ENCODE measurements around the gene EML2. TPM values are rescaled to one million over a fixed set of nuclear protein-coding genes. Genes with fewer than 3 reads are reported as not detected.

Gene EML2
- total RNA-seq, 2 experiments from 2014 or later: 103 to 113 TPM

- no peaks in the 10 kb centered on the region for H3K9me3 Mint-ChIP-seq
- peaks cover 14% of the 10 kb centered on the region for H3K4me1 Mint-ChIP-seq (ENCODE audit: low read depth)
- no peak overlapping the region for H3K4me3 Mint-ChIP-seq
- no peak overlapping the region for H3K27ac Mint-ChIP-seq
- ChIA-PET POLR2A (interaction anchor here (0.8 kb wide), 1 partner anchor 62 kb away, joined by 3 read pairs; no protein-coding TSS in a partner anchor), CTCF (interaction anchor here (1.3 kb wide), 1 partner anchor 117 kb away, joined by 4 read pairs; no protein-coding TSS in a partner anchor)
- H3K36me3 Mint-ChIP-seq (ENCODE audit: low read depth): no peaks in the 10 kb centered on the region
- DNase-seq (no peak), ATAC-seq (no peak)
- TF ChIP-seq, protein P1, sequence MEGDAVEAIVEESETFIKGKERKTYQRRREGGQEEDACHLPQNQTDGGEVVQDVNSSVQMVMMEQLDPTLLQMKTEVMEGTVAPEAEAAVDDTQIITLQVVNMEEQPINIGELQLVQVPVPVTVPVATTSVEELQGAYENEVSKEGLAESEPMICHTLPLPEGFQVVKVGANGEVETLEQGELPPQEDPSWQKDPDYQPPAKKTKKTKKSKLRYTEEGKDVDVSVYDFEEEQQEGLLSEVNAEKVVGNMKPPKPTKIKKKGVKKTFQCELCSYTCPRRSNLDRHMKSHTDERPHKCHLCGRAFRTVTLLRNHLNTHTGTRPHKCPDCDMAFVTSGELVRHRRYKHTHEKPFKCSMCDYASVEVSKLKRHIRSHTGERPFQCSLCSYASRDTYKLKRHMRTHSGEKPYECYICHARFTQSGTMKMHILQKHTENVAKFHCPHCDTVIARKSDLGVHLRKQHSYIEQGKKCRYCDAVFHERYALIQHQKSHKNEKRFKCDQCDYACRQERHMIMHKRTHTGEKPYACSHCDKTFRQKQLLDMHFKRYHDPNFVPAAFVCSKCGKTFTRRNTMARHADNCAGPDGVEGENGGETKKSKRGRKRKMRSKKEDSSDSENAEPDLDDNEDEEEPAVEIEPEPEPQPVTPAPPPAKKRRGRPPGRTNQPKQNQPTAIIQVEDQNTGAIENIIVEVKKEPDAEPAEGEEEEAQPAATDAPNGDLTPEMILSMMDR (IDR thresholded peaks at IDR 0.05): no peak
- intact Hi-C loops (cut with micrococcal nuclease): loop anchor here (10.0 kb wide), 1 partner anchor 52 kb away; no protein-coding TSS in a partner anchor
- H3K27me3 Mint-ChIP-seq: no peaks in the 10 kb centered on the region
Observed at GRCh38 chr19:45576682-45577081, 62.5 kb downstream of the EML2 start.

DNA sequence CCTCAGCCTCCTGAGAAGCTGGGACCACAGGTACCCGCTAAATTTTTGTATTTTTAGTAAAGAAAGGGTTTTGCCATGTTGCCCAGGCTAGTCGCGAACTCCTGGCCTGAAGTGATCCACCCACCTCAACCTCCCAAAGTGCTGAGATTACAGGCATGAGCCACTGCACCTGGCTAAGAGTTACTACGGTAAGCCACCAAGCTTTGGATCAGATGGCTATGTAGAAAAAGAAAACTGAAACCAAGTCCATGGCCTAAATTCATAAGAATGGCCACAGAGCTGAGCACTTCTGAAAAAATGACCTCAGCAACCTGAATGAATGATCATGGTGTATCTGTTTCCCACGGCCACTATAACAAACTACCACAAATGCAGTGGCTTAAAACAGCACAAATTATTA, 64.0 kb downstream of the EML2 start:
- TF ChIP-seq, protein P1 (IDR thresholded peaks at IDR 0.05): no peak
- intact Hi-C loops (cut with micrococcal nuclease): loop anchor here (10.0 kb wide), 1 partner anchor 50 kb away; no protein-coding TSS in a partner anchor
- peaks cover 10% of the 10 kb centered on the region for H3K4me1 Mint-ChIP-seq (ENCODE audit: low read depth)
- no peak overlapping the region for H3K4me3 Mint-ChIP-seq
- H3K9me3 Mint-ChIP-seq: no peaks in the 10 kb centered on the region
- ATAC-seq (no peak), DNase-seq (no peak)
- H3K27me3 Mint-ChIP-seq: no peaks in the 10 kb centered on the region
- ChIA-PET CTCF (interaction anchor here (0.6 to 1.9 kb wide), 3 partner anchors 17 to 81 kb away, joined by 3 to 4 read pairs (median 3); no protein-coding TSS in a partner anchor), POLR2A (interaction anchor here (0.8 to 1.3 kb wide), 2 partner anchors 8 to 15 kb away, joined by 3 to 5 read pairs; no protein-coding TSS in a partner anchor)
- no peak overlapping the region for H3K27ac Mint-ChIP-seq
- H3K36me3 Mint-ChIP-seq (ENCODE audit: low read depth): no peaks in the 10 kb centered on the region

- Mint-ChIP-seq H3K4me3 (no peak overlapping the region), H3K36me3 (ENCODE audit: low read depth) (peaks cover 2% of the 10 kb centered on the region), H3K27ac (no peak overlapping the region), H3K27me3 (no peaks in the 10 kb centered on the region), H3K4me1 (ENCODE audit: low read depth) (peaks cover 17% of the 10 kb centered on the region), H3K9me3 (no peaks in the 10 kb centered on the region)
- DNase-seq: no peak
- POLR2A ChIA-PET: interaction anchor here (0.8 to 1.3 kb wide), 2 partner anchors 9 to 14 kb away, joined by 3 to 5 read pairs; no protein-coding TSS in a partner anchor
- ATAC-seq: no peak
- CTCF ChIA-PET: interaction anchor here (0.8 to 1.9 kb wide), 2 partner anchors 16 to 107 kb away, joined by 4 to 5 read pairs; no protein-coding TSS in a partner anchor
- TF ChIP-seq, protein P1 (IDR thresholded peaks at IDR 0.05): no peak
- intact Hi-C loops (cut with micrococcal nuclease): loop anchor here (10.0 kb wide), 1 partner anchor 50 kb away; no protein-coding TSS in a partner anchor
Observed at GRCh38 chr19:45574526-45574925, 64.7 kb downstream of the EML2 start.

- no peak overlapping the region for H3K27ac Mint-ChIP-seq
- CTCF ChIA-PET: interaction anchor here (1.0 to 1.7 kb wide), 4 partner anchors 14 to 43 kb away, joined by 3 to 11 read pairs (median 4); no protein-coding TSS in a partner anchor
- TF ChIP-seq, protein P1 (IDR thresholded peaks at IDR 0.05): no peak
- DNase-seq (no peak), ATAC-seq (no peak)
- POLR2A ChIA-PET: interaction anchor here (0.7 kb wide), 1 partner anchor 90 kb away, joined by 4 read pairs; no protein-coding TSS in a partner anchor
- no peaks in the 10 kb centered on the region for H3K9me3 Mint-ChIP-seq
- intact Hi-C loops (cut with micrococcal nuclease): loop anchor here (10.0 kb wide), 1 partner anchor 47 kb away; no protein-coding TSS in a partner anchor
- H3K4me3 Mint-ChIP-seq: no peak overlapping the region
- H3K36me3 Mint-ChIP-seq (ENCODE audit: low read depth): peaks cover 2% of the 10 kb centered on the region
- H3K27me3 Mint-ChIP-seq: no peaks in the 10 kb centered on the region
- peaks cover 7% of the 10 kb centered on the region for H3K4me1 Mint-ChIP-seq (ENCODE audit: low read depth)
Observed at GRCh38 chr19:45571457-45572220, 67.6 kb downstream of the EML2 start.

Data from activated CD8-positive, alpha-beta T cell treated with anti-CD3 and anti-CD28 coated beads for 36 hours (primary cell).